Peyer's patch (tissue), 4 donors: ENCODE data around the gene ITIH5. TPM values are rescaled to one million over a fixed set of nuclear protein-coding genes. Genes with fewer than 3 reads are reported as not detected.

Experiments used
- DNase-seq, 3 donors: peaks; one replicate each; pipeline ENCODE4 v3.0.0-alpha.2; 2017 to 2019
- H3K27ac ChIP-seq, 4 donors: fragments of 200-600 bp; sonication (generic); one replicate each; pipeline ENCODE4 v1.5.1; 2016 to 2019
- H3K27me3 ChIP-seq, 2 donors: fragments of 200-600 bp; sonication (generic); one replicate each; pipeline ENCODE4 v1.5.1; 2019
- H3K36me3 ChIP-seq, 3 donors: fragments of 200-600 bp; sonication (generic); one replicate each; pipeline ENCODE4 v1.5.1; 2016 to 2019
- H3K4me1 ChIP-seq, 4 donors: fragments of 200-600 bp; sonication (generic); one replicate each; pipeline ENCODE4 v1.5.1; 2016 to 2019
- H3K4me3 ChIP-seq, 4 donors: fragments of 200-600 bp; sonication (generic); 1 replicate in 3 of 4; 2 replicates in 1 of 4; pipeline ENCODE4 v1.5.1; 2016 to 2019; ENCODE audit warnings: mild to moderate bottlenecking in 1 of 4
- H3K9me3 ChIP-seq, 4 donors: fragments of 200-600 bp; sonication (generic); one replicate each; pipeline ENCODE4 v1.5.1; 2016 to 2019; ENCODE audit warnings: mild to moderate bottlenecking in 1 of 4
- CTCF ChIP-seq, 6 experiments: fragments of 450-650 bp in 4 of 6; fragments of 200-600 bp in 2 of 6; sonication (generic) in 1 of 6; IDR thresholded peaks; one replicate each; pipeline ENCODE4 v1.5.1; 2017 to 2019; ENCODE audit warnings: antibody characterized with exemption in 6 of 6, mild to moderate bottlenecking in 3 of 6, moderate library complexity in 1 of 6
- POLR2A ChIP-seq, 2 donors: fragments of 450-650 bp; IDR thresholded peaks; one replicate each; pipeline ENCODE4 v1.5.1; 2017; ENCODE audit warnings: antibody characterized with exemption in 2 of 2, mild to moderate bottlenecking in 2 of 2, moderate library complexity in 2 of 2
- total RNA-seq, 4 donors: library from RNA; depleted of rRNA; stranded (reverse); fragments of >200 nt; gene quantifications; one replicate each; pipeline ENCODE4 v1.1.0, GENCODE V29; 2016

Gene ITIH5
- total RNA-seq, 4 donors from 2014 or later, result 1.9 to 29.7 (median 4.9) TPM

- H3K9me3 ChIP-seq, result no peaks in the 10 kb centered on the region
- H3K27ac ChIP-seq, result peak overlapping the region in 1 of 4 donors; percentile 7
These were observed 55.9 kb downstream of the ITIH5 start for GRCh38 chr10:7610651-7611389.

DNA sequence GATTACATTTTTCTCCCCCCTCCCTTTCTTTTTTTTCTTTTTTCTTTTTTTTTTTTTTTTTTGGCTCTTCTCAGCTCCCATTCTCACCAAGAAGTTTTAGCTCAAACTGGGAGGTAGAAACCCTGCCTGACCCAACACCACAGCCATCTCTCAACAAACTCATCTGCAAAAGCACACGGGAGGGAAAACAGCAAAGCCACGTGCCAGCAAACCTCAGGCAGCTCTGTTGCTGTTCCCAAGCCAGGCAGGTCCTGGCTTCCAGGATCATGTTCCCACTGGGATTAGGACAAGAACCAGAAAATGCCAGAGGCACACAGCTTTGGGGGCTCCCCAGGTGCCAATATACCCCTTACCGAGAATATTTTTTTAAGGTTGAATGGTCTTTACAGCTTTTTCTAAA lies 56.7 kb downstream of the ITIH5 start:
- no peak overlapping the region for H3K4me3 ChIP-seq
- H3K36me3 ChIP-seq, result no peaks in the 10 kb centered on the region
- no peak for DNase-seq
- H3K4me1 ChIP-seq, result no peaks in the 10 kb centered on the region
- no peaks in the 10 kb centered on the region for H3K9me3 ChIP-seq
- H3K27ac ChIP-seq, result peak overlapping the region in 1 of 4 donors; percentile 7
- no peaks in the 10 kb centered on the region for H3K27me3 ChIP-seq
- TF ChIP-seq CTCF (IDR thresholded peaks at IDR 0.05) (no peak), POLR2A (IDR thresholded peaks at IDR 0.05) (no peak)

More at GRCh38 chr10:7610651-7611389, 55.9 kb downstream of the ITIH5 start:
- Histone ChIP-seq H3K4me1 (no peaks in the 10 kb centered on the region), H3K27me3 (no peaks in the 10 kb centered on the region), H3K36me3 (no peaks in the 10 kb centered on the region), H3K4me3 (no peak overlapping the region)
- no peak for TF ChIP-seq POLR2A (IDR thresholded peaks at IDR 0.05)
- no peak for TF ChIP-seq CTCF (IDR thresholded peaks at IDR 0.05)
- peak in 1 of 3 donors; percentile 55 for DNase-seq

DNA sequence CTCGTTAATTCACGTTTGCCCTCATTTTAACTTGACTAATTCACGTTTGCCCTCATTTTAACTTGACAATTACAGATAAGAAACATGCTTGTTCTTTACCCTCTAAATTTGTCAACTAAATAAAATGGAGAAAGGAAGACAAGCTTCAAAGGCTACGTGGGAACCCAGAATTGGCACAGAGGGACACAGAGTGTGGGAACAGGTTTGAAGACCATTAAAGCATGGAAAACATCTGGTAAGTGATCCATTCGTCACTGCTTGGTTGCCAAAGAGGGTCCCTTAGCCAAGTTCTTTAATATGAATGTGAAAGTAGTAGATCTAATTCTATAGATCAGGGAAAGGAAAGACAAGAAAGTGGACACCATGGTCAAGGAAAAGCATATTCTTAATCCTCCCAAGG lies 57.2 kb downstream of the ITIH5 start:
- H3K4me3 ChIP-seq, result no peak overlapping the region
- H3K27me3 ChIP-seq, result no peaks in the 10 kb centered on the region
- no peaks in the 10 kb centered on the region for H3K4me1 ChIP-seq
- H3K27ac ChIP-seq, result no peak overlapping the region
- TF ChIP-seq POLR2A (IDR thresholded peaks at IDR 0.05), result no peak
- no peak for TF ChIP-seq CTCF (IDR thresholded peaks at IDR 0.05)
- H3K36me3 ChIP-seq, result no peaks in the 10 kb centered on the region
- DNase-seq, result no peak
- H3K9me3 ChIP-seq, result no peaks in the 10 kb centered on the region

- no peak for DNase-seq
- no peaks in the 10 kb centered on the region for H3K4me1 ChIP-seq
- no peaks in the 10 kb centered on the region for H3K36me3 ChIP-seq
- no peaks in the 10 kb centered on the region for H3K27me3 ChIP-seq
- no peaks in the 10 kb centered on the region for H3K9me3 ChIP-seq
- no peak overlapping the region for H3K27ac ChIP-seq
- TF ChIP-seq POLR2A (IDR thresholded peaks at IDR 0.05) (no peak), CTCF (IDR thresholded peaks at IDR 0.05) (no peak)
- no peak overlapping the region for H3K4me3 ChIP-seq
These were observed 58.8 kb downstream of the ITIH5 start for GRCh38 chr10:7608001-7608400.

DNA sequence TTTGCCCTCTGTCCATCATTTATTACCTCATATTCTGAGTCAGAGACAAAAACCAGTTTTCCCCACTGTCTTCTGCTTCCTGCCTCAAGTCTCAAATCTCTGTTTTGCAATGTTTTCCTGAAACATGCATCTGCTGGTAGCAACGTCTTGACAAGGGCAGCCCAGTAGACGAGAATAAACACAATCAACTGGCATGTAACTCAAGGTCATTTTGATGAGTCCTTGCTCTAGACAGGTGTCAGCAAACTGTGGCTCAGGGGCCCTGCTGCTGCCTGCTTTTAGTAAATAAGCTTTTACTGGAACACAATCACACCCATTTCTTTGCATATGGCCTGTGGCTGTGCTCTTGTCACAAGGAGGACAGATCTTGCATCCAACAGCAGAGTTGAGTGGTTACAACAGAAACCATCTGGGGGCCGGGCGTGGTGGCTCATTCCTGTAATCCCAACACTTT lies 59.8 kb downstream of the ITIH5 start:
- Histone ChIP-seq H3K27ac (no peak overlapping the region), H3K9me3 (no peaks in the 10 kb centered on the region), H3K36me3 (no peaks in the 10 kb centered on the region), H3K4me1 (no peaks in the 10 kb centered on the region), H3K27me3 (no peaks in the 10 kb centered on the region), H3K4me3 (no peak overlapping the region)
- TF ChIP-seq CTCF (IDR thresholded peaks at IDR 0.05) (no peak), POLR2A (IDR thresholded peaks at IDR 0.05) (no peak)
- no peak for DNase-seq
